Measurements from ENCODE around the gene ITPKB. TPM values are rescaled to one million over a fixed set of nuclear protein-coding genes. Genes with fewer than 3 reads are reported as not detected.
"Not testable (repeated sequence)": the region's sequence is repeated elsewhere in the genome, so short reads cannot be mapped to it uniquely, and the experiment has no call there.

The ITPKB gene
- polyA plus RNA-seq, 4 donors = 24.4 to 25.2 (median 24.8) TPM

DNA sequence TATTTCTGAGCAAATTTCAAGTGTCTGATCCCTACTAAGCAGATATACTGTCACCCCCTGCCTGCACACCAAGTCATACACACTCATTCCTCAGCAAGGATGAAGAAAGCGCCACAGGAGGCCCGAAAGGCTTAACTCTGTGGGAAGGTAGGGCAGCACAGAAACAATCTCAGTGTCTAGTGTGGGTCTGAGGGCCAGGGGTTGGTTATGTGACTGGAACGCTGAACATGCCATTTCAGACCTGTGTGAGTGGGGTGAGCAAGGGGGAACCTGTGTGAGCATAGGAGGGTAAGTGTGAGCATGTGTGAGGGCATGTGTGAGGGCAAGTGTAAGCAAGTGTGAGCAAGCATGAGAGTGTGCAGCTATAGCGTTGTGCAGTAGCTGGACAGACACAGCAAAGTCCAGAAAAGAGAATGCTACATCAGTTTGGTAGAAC is 6.2 kb downstream of the ITPKB start:
- DNase-seq (ENCODE audit: low read depth in 4 of 4, low spot score in 3 of 4) = no peak

DNA sequence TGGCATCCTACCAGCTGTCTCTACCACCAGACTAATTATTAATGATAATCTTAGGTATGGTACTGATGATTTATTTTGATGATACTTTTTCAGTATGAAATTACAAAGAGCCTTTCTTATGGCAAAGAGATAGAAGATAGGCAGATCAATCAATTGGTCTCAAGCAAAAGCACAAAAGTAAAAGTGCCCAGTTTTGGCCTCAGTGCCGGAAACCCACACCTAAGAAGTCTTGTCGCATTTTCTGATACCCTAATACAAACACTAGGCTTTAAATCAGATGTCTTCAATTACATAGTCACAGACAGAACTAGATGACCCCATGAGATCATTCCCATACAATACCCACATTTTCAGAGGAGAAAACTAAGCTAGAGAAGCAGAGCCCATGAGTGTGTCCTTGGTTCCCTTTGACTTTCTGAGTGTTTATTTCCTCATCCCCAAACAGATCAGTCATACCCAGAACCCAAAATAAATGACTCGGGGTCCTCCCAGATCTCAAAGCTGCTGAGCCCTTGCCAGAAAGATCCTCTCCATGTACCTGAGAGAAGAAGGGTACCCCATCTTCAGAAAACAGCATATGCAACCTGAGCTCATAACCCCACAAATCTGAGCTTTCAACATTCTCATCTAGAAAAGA is 7.7 kb downstream of the ITPKB start:
- DNase-seq (ENCODE audit: low read depth in 4 of 4, low spot score in 3 of 4) = no peak

DNA sequence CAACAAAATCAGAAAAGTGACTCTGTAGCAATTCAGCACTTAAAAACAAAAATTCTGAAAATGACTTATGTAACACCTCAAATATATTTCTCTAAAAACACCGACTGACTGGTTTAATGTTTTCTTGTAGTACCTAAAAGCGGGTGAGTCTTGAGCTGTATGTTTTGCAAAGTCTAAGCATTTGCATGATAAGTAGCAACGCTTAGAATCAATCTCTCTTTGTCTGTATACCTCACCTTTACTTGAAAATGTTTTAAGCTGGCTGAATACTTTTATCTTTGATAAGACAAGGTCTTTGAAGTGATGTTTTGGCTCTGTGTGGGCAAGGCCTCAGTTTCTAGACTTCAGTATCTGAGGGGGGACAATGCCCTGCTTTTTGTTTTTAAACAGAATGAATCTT is 8.2 kb downstream of the ITPKB start:
- no peak for DNase-seq (ENCODE audit: low read depth in 4 of 4, low spot score in 3 of 4)

DNA sequence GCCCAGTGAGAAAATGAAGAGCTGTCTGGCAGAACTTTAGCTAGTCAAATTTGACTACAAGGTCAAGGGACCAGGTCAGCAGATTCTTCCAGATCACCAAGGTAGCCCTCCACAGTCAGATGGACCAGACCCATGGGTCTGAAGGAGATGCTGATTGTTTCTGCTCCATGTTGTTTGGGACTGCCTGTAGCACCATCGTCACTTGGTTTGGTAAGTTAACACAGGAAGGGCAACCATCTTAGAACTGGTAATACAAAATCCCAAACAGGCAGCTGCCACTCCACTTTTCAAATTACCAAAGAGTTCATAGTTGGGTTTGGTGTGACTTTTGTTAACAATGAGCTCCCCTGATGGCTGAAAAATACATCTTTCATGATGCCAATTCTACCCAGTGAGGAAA is 9.0 kb downstream of the ITPKB start:
- no peak for DNase-seq (ENCODE audit: low read depth in 4 of 4, low spot score in 3 of 4)

DNA sequence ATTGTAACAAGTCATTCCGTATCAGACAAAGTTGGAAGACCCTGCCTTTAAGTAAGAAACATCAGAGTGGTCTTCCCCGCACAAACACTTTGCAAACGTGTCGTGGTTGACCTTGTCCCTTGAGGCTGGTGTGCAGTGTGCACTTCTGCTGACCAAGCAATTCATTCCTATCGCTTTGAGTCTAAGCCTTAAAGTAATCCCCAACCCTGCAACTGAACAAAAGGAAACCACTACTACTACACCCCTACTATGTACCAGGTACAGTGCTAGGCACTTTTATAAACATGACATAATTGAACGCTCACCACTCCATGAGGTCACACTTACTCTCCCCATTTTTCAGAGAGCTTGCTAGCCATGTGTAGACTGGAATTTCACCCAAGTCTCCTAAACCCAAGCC is 10.6 kb downstream of the ITPKB start:
- DNase-seq (ENCODE audit: low read depth in 4 of 4, low spot score in 3 of 4) = no peak

DNA sequence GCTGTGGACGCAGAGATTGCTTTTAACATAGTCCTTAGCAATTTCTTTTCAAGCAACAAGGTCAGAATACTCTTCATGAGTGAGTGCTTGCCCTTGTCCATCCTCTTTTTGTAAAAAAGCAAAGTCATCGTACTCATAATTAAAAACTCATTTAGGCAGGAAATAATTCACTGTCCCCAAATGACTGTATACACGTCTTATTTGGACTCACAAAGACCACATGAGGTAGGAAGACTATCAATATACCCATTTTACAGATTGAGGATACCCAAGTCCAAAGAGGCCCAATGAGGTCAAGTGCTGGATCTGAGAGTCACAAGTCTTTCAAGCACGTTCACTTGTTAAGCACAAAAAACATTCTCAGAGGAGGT is 13.2 kb downstream of the ITPKB start:
- no peak for DNase-seq (ENCODE audit: low read depth in 4 of 4, low spot score in 3 of 4)

DNA sequence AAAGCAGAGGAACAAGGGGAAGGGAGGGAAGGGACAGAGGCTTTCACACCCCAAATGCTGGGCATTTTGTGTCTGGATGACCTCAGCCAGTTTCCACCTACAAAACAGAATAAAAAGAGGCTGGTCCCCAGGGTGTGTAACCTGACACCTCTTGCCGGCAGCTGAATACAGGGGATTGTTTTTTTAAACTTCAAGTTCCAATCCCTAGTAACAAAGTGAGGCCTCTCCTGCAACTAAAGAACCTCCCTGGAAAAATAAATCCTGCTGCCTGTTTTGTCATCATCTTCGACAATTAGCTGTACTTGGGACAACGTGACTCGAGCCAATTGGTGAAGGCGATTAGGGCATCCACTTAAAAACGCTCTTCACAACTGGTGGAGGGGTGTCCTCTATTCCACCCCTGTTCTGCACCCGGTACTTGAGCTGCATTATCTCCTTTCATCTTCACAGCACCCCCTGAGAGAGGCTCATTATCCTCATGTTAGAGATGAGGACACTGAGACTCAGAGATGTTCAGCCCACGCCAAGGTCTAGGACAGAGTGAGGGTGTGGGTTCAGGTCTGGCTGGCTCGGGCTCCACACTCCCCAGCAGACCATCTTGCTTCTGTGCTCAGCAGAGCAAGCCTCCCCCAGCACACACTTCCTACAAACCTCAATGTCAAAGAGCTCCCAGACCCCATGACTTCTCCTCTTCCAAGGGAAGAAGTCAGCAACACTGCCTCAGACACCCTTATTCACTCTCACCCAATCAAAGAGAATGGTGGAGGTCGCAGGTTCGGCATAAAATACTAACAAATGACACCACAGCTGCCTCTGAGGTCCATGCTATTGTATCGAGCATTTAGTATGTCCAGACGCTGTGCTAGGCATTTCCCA is 15.2 kb downstream of the ITPKB start:
- DNase-seq (ENCODE audit: low read depth in 4 of 4, low spot score in 3 of 4) = peak in 2 of 4 donors; percentile 60 to 70

DNA sequence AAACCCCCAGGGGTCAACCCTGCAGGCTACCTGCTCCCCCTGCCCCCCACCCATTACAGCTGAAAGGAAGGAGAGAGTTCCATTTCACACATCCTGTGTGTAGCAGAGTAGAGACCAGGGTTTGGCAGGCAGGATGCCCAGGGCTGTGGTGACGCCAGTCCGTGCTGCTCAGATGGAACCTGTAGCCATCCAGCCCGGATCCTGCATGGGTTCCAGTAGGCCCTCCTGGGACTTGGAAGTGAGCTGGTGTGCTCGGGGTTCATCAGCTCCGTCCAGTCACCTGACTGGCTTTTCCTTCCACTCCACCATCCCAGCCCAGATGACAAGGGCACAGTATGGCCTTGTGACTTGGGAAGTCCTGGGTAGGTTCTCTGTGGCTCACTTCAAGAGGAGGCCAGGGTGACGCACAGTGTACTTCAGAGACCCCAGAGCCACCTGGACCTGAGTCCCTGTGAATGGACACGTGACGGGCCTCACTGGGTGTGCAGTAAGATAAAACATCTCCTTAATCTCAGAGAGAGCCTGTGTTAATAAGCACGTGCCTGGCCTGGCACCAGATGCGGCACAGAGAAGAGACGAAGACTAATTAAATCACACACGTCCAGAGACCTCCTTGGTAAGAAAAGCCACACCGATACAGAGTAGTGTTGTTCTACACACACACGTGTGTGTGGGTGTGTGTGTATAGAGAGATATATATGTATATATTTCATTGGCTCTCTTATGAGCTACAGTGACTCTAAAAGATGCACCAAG is 16.0 kb downstream of the ITPKB start:
- DNase-seq (ENCODE audit: low read depth in 4 of 4, low spot score in 3 of 4) = no peak

DNA sequence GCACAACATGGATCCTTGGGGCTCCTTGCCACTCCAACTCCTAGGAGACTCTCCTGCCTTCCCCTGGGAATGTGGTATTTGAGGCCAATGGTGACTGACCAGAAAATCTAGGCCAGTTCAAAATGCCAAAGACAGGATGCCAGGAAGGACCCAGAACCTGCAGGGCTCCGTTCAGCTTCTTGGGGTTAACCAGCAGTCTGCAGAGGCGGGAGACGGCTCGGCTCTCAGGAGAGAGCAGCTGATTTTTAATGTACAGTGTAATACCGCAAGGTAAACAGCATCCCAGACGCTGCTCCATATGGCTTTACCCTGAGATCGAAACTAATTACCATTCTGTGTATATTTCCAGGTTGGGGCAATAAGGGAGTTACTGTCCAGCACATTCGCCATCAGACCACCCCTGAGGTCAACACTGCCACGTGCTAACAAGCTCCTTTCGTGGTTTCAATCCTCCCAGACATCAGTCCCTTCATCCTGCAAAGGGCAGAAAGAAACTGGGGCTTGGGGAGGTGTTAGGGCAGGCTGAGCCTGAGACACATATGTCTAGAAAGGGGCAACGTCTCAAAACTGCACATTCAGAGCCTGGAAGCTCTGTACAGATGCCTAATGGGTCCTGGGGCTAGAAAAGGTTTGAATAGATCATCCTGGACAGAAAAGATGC is 16.7 kb downstream of the ITPKB start:
- DNase-seq (ENCODE audit: low read depth in 4 of 4, low spot score in 3 of 4) = no peak

DNA sequence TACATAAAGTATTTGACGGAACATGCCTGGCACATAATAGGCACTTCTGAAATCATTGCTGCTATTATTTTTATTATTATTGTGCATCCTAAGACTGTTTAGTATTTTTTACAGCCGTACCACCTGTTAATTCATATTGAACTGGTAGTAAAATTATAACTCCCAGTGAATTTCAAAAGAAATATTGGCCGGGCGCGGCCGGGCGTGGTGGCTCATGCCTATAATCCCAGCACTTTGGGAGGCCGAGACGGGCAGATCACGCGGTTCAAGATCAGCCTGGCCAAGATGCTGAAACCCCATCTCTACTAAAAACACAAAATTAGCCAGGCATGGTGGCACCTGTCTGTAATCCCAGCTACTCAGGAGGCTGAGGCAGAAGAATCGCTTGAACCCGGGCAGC is 18.5 kb downstream of the ITPKB start:
- not testable (repeated sequence) for DNase-seq (ENCODE audit: low read depth in 4 of 4, low spot score in 3 of 4)

DNA sequence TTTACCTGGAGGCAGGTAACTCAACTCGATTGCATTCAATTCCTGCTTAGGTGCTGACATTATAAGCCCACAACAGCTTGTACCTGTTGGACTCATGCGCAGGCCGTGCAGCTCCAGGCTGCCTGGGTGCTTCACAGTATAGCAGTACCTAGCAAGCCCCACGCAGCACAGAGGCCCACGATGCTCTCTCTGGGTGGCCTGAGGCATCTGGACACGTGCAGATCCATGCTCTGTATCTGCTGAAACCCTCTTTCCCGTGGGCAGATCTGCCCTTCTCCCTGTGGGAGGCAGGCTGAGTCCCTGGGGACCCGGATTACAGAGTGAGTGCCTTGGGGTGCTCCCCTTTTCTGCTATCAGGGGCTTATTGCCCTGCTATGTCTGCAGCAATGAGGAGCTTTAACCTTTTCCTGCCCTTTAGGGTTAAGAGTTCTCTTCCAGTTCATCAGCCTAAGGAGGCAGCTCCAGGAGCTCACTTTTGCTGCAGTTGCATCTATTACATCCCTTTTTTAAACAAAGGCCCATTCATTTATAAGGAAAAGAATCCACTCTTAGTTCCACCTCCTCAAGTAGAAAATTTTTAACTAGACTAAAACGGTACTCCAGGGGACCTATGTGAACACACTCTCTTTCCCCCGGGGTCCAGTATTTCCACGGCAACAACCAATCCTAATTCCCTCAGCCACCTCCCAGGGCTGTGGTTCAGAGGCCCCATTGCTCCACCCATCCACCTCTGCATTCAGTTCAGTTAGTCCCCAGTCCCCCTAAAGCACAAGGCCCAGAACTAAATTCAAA is 19.3 kb downstream of the ITPKB start:
- no peak for DNase-seq (ENCODE audit: low read depth in 4 of 4, low spot score in 3 of 4)

DNA sequence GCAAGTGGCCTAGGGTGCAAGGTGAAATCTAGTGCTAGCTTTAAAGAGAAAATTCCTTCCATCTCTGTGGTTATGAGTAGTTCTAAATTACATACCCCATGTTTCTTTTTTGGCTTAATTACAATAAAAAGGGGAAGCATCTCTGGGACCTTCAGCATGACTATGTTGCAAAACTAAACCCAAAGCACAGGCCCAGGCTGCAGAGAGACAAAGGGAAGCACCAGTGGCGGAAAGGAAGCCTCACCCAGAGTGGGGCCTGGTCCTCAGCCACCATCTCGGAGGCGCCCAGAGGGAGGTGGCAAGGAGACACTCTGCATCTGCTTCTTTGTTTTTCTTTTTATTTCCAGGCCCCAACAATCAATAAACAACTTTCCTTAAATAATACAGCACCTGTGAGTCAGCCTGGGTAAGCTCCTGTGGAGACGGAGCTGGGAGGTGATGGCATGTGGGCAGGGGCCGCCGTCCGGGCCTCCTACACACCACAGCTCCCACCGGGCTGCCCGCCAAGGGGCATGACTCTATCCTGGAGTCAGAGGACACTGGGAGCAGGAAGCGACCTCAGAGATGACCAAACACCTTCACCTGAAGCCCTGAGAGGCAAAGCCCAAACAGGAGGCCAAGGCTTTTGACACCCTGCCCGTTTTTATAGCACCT is 21.7 kb downstream of the ITPKB start:
- DNase-seq (ENCODE audit: low read depth in 4 of 4, low spot score in 3 of 4) = no peak

DNA sequence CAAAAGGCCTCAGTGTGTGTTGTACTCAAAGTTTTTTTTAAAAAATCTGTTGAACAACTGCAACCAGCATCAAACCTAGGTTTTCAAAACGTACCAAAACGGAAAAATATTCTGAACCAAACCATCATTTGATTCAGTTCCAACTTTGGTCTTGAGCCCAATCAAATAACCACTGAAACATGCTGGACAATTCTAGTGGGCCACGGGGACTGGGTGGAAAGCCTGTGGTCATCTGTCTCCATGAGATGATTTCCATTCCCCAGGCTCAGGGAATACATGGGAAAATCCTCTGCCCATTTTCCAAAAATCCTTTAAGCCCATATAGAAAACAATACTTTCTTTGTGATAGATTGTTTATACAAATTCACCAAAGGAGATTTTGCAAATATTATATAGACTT is 22.5 kb downstream of the ITPKB start:
- DNase-seq (ENCODE audit: low read depth in 4 of 4, low spot score in 3 of 4) = no peak

DNA sequence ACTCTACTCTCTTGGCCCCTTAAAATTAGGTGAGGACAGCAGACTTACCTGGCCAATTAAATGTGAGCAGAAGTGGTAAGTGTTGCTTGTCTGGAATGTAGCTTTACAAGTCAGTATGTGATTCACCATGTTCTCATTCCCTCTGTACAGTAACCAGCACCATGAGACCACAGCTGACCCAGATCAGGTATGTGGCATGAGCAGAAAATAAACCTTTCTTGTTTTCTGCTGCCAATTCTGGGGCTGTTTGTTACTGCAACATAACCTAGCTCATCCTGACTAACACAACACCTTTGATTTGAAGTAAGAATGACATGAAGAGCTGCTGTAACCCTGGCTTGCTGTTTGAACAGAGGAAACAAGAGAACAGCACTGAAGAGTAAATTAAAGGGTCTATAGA is 24.9 kb downstream of the ITPKB start:
- no peak for DNase-seq (ENCODE audit: low read depth in 4 of 4, low spot score in 3 of 4)

DNA sequence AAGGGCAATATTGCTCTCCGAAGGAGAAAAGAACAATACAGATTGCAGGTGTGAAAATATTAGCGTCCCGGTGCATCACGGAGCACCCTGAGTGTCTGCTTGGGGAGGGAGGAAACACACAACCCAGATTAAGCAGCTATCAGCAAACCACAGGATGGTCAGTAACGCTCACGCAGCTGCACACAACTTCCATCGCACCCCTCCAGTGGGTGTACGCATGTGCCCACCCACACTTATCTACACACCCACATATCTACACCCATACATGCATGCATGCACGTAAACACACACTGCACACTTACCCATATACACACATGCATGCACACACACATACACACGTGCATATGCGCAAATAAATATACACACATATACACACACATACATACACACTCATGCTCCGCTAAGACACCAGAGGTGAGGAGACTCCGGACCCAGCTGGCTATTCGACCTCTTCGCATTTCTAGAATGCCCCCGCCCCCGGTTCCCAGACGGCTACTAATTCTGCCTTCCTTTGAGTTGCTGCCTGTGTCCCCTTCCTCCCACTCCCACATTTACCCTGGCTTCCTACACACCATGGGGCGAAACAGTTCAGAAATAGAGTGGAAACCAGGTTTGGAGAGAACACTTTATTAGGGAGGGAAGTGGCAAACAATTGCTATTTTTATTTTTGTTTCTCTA is 26.2 kb downstream of the ITPKB start:
- DNase-seq (ENCODE audit: low read depth in 4 of 4, low spot score in 3 of 4) = no peak

DNA sequence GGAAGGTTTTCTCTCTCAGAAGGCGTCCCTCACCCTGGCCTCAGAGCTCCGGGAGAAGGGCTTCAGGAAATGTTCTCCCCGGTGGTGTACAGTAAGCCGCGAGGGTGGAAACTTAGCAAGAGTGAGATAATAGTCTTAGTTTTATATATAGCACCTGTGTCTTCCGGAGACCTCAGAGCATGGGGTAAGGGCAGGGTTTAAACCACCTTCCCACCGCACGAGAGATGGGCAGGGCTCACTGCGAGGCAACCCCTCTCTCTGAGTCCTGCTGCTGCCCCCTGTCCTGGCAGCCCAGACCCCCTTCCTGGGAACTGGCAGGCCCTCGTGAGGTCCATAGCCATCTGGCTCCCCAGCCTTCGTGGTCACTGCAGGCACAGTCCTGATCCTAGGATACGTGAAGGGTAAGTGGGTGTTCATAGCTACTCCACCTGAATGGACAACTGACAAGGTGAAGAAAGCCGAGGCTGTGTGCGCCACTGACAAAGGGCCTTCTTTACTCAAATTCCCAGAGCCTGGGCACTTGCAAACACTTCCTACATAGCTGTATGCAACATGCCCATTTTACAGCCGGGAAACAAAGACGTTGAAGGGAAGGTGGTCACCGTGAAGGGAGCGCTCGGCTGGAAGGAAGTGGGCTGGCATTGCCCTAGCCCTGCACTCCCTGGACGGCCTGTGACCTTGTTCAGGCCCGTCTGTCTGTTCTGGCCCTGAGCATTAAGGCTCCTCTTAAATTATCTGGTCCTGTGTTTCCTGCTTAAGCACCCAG is 26.9 kb downstream of the ITPKB start:
- no peak for DNase-seq (ENCODE audit: low read depth in 4 of 4, low spot score in 3 of 4)

DNA sequence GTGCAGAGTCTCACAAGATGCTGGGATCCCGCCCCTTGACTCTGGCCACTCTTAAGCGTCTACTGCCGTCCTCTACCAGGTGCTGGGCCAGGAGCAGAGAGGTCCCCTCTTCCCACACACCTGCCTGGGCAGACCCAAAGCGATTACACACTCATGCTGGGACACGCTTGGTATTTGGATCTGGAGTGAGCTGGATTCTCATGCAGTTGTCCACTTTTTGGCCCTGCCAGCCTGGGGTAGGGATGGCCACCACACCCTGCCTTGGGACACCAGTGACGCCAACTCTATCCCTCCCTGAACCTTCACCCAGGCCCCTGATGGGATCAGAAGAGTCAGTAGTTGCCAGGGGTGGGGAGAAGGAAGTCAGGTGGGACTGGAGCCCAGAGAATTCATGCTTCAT is 28.6 kb downstream of the ITPKB start:
- no peak for DNase-seq (ENCODE audit: low read depth in 4 of 4, low spot score in 3 of 4)

DNA sequence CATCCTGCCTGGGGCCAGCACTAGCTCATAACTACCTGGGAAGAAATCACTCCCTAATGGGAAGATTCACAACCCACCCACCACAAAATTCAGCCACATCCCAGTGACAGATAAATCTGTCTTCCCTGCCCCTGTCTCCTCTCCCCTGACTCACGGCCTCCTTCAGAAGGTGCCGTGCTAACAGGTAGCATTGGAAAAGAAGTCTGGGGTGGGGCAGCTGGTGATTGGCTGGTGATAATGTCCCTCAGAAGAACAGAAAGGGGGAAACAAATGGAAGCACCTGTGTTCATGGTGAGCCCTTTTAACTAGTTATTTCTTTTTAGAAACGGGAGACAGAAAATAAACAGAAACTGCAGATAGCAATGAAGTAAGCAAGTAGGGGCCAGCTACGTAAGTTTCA is 29.1 kb downstream of the ITPKB start:
- DNase-seq (ENCODE audit: low read depth in 4 of 4, low spot score in 3 of 4) = no peak

All from right renal pelvis (tissue), 4 donors.